Stimulated activated CD4-positive, alpha-beta T cell treated with anti-CD3 and anti-CD28 coated beads, Interleukin-1b, Interleukin-23, amount 100 ng/mL, for 24 hours (primary cell): ENCODE measurements around the gene C1QTNF5.
A peak's percentile ranks its signal among the peaks of the same experiment; 100 is the strongest.

Experiments used
- DNase-seq, 4 experiments: peaks; one replicate each; pipeline ENCODE4 v3.0.0-alpha.2; 2020; ENCODE audit warnings: low read depth in 4 of 4, low spot score in 1 of 4

C1QTNF5 gene

GRCh38 chr11:119338318-119338890 is 2.3 kb downstream of the C1QTNF5 start:
- DNase-seq, result peak in 1 of 4 experiments; percentile 55

DNA sequence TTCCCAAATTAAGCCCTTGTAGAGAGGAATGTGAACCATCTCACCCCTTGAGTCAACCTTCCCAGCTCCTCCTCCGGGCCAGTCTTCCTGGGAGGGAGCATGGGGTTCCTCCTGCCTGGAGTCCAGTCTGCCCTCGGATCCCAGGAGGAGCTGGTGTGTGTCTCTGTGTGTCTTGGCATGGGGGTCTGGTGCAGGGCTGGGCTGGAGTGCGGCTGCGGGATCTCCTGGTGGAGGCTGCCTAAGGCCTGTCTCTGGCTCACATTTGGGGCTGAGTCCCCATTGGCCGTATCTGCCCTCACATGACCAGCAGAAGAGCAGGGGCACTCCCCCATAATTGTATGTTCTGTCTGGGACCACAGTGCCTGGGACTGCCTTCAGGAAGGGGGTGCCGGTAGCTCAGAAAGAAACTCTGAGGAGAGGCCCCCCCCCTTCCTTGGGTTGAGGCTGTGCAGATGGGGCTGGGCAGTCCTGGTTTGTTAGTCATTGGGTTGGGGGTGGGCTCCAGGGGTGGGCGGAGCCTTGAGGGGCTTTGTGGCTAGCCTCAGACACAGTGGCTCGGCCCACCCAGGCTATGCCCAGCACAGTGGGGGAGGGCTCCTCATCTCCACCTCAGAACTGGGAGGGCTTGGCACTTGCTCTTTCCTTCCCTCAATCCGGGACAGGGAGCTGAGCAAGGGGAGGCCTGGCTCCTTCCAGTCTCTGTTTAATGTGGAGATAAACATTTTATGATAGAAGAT is 2.9 kb downstream of the C1QTNF5 start:
- no peak for DNase-seq

GRCh38 chr11:119336744-119337469 is 3.8 kb downstream of the C1QTNF5 start:
- DNase-seq, result no peak

- DNase-seq, result no peak
Measured at GRCh38 chr11:119335655-119336543, 4.8 kb downstream of the C1QTNF5 start.

GRCh38 chr11:119335091-119335654 is 5.5 kb downstream of the C1QTNF5 start:
- DNase-seq, result no peak

DNA sequence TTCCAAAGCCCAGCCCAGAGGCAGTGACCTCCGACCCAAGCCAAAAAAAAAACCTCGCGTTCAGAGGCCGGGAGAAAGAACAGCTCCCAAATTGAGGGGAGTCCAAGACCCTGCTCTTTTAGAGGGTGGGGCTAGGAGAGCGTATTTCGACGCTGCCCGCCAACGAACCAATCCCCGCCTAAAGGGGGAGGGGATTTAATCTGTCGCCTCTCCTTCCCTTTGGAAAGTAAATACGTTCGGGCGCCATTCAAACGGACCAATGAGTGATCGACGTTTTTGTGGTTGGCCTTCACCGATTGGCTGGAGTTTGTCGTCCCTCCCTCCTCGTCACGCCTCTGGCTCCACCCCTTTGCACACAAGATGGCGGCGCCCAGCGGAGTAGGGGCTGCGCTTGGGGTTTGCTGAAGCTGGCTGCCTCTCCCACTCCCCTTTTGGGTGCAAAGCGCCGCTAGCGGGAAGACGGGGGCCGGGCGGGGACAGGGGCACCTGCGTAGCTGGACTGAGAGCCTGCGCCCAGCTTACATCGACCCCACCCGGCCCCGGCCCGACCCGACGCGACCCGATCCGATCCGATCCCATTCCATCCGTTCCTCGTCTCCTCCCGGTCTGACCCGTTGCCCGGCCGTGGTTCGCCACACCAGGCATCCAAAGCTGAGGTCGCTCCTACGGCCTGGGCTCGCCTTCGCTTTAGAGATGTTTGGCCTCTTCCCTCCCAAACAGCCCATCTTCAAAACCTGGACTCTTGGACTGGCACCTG is 6.3 kb downstream of the C1QTNF5 start, which contains the start of gene RNF26:
Gene RNF26, plus strand, starts transcription at position 354 of the 757 bp plus-strand sequence. CDS start 596 bp downstream, outside the sequence.
- peak; percentile 82 to 91 (median 83) for DNase-seq

DNA sequence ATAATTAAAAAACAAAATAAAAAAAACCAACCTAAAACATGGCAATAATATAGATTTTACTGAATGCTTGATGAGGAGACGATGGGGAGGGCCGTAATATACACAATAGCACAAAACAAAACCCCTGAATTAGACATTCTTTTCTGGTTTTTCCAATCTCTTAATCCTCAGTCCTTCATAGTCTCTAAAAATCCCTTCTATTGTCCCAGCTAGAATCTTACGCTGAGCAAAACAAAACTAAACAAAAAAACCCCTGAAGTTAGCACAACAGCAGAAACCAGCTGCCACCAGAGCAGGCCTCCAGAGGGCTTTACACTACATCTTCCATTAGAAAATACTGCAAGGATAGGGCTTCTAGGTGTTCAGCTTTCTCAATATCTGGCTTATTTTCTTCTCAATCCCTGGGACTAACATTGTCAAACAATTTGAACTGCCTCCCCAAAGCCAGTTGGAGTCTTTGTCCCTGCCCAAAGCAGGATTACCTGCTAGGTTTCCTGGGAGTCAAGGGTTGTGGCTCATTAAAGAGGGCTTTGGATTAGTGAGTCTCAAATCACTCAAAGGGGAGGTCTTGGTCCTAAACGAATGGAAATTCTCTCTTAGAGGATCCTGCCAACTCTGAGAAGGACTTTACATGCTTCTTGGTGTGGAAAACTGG is 8.4 kb downstream of the C1QTNF5 start:
- DNase-seq, result no peak

GRCh38 chr11:119330237-119330636 is 10.4 kb downstream of the C1QTNF5 start:
- no peak for DNase-seq

GRCh38 chr11:119329320-119329719 is 11.4 kb downstream of the C1QTNF5 start:
- DNase-seq, result no peak

DNA sequence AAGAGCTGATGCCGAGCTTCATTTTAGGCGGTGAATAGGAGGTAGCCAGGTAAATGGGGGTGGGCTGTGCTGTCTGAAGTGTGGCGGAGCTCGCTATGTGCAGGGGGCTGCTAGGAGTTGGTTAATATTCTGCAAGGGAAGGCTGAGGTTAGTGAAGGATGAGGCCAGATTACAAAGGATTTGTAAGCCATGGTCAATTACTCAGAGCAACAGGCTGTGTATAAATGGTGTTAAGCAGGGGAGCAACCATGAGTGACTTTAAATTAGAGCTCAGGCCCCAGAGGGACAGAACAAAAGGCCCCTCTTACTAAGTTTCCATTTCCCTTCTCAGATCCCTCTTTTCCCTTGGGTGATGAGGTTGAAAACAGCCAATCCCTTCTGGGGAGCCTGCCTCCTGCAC is 16.5 kb downstream of the C1QTNF5 start:
- DNase-seq, result no peak

GRCh38 chr11:119323532-119324033 is 17.1 kb downstream of the C1QTNF5 start:
- peak; percentile 65 to 77 (median 74) for DNase-seq

DNA sequence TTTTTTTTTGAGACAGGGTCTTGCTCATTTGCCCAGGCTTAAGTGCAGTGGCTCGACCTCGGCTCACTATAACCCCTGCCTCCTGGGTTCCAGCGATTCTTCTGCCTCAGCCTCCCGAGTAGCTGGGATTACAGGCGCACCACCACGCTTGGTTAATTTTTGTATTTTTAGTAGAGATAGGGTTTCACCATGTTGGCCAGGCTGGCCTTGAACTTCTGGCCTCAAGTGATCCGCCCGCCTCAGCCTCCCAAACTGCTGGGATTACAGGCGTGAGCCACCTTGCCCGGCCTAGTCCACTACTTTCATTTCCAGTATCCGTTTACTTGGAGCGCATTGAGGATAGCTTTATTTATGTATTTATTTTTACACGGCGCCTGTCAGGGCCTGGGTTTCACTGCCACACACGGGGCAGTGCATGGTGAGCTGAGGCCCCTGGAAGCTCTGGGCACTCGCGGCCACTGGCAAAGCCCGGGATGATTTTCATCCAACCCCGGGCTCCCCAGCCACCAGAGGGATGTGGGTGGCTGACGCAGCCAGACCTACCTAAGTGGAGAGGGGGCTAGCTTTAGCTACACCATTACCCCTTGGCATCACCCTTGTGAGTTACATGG is 17.7 kb downstream of the C1QTNF5 start:
- no peak for DNase-seq

DNA sequence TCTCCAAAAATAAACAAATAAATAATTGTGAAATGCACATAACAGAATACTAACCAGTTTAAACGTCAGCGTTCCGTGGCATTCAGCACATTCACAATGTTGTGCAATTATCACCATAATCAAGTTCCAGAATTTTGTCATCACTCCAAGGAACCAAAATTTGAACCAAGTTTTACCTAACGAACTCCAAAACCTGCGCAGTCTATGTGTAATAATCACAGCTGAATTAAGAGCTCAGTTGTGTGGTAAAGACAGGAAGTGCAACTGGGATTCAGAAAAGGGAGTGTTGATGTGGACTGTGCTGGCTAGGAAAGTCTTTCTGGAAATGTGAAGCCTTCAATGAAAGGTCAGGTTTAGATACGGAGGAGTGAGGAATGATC is 18.3 kb downstream of the C1QTNF5 start:
- DNase-seq, result no peak

- DNase-seq, result peak in 1 of 4 experiments; percentile 53
Measured at GRCh38 chr11:119320776-119321524, 19.7 kb downstream of the C1QTNF5 start.

DNA sequence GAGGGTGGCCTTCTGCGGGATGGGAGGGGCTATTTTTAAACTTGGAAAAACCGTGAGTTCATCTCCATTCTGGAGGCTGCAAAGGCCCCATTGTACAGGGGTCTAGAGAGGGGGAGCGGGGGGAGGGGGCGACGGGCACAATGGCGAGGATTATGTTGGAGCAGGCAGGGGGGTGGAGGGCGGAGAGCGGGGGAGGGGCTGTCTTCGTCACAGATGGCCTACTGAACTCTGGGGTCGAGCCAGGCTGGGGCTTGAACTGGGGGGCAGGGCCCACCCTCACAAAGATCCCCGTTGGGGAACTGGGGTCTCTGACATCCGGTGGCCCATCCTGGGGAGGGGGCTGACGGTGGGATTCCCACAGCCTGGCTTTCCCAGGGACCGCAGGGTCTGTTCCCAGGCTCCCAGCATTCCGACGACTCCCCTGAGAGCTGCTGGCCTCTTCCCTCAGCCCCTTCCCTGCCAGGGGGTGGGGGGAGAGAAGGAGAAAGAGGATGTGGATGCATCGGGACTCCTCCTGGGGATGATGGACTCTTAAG is 20.4 kb downstream of the C1QTNF5 start:
- DNase-seq, result no peak

DNA sequence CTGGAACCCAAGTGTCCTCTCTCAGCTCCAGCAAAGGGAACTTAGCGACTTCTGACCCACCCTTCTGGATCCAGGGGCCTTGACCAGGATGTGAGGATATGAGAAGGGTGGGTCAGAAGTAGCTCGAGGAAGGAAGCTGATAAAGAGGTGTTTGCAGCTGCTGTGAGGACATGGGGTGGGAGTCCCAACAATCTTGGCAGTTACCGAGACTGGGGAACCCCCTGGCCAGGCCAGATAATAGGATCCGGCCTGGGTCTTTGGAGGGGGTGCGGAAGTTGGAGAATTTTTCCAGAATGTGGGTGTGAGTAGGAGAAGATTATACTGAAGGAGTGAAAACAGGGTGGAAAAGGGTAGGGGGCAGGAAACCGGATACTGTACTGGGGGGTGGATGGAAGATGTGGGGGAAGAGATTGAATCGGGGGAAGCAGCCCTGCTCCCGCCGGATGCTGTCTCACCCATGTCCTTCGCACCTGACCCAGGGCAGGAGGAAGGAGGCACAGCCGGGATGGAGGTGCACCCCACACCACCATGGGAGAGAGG is 20.9 kb downstream of the C1QTNF5 start:
- DNase-seq, result no peak

GRCh38 chr11:119319136-119319699 is 21.5 kb downstream of the C1QTNF5 start:
- DNase-seq, result no peak
